Measurements from ENCODE around the gene CUX1.
"Not testable (repeated sequence)": the region's sequence is repeated elsewhere in the genome, so short reads cannot be mapped to it uniquely, and the experiment has no call there.

The CUX1 gene

DNA sequence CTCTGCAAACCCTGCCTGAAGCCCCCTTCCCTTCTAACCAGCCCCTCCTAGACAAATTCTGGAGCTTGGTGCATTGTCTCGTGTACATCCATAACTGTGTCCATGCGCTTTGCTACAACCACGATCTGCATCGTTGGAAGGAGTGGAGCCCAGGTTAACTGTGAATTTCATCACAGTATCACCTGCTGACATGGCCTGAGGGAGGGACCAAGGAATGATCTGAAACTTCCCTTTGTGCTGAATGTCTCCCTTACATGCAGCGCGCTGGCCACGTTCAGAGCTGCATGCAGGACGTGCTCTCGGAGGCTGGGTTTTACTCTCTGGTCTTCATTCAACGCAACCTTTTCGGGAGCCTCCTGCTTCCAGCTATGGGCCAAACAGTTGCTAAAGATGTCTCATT, 222.3 kb downstream of the CUX1 start:
- TF ChIP-seq, protein P1, sequence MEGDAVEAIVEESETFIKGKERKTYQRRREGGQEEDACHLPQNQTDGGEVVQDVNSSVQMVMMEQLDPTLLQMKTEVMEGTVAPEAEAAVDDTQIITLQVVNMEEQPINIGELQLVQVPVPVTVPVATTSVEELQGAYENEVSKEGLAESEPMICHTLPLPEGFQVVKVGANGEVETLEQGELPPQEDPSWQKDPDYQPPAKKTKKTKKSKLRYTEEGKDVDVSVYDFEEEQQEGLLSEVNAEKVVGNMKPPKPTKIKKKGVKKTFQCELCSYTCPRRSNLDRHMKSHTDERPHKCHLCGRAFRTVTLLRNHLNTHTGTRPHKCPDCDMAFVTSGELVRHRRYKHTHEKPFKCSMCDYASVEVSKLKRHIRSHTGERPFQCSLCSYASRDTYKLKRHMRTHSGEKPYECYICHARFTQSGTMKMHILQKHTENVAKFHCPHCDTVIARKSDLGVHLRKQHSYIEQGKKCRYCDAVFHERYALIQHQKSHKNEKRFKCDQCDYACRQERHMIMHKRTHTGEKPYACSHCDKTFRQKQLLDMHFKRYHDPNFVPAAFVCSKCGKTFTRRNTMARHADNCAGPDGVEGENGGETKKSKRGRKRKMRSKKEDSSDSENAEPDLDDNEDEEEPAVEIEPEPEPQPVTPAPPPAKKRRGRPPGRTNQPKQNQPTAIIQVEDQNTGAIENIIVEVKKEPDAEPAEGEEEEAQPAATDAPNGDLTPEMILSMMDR (IDR thresholded peaks at IDR 0.05; ENCODE audit: low read depth, low read length) = no peak
- Histone ChIP-seq H3K9me3 (no peaks in the 10 kb centered on the region), H3K27me3 (no peaks in the 10 kb centered on the region), H3K36me3 (no peaks in the 10 kb centered on the region), H3K4me3 (ENCODE audit: low read depth, low read length) (no peak overlapping the region), H3K4me1 (peaks cover 4% of the 10 kb centered on the region; the same call in 1 of the 2 replicates)
- DNase-seq = no peak

DNA sequence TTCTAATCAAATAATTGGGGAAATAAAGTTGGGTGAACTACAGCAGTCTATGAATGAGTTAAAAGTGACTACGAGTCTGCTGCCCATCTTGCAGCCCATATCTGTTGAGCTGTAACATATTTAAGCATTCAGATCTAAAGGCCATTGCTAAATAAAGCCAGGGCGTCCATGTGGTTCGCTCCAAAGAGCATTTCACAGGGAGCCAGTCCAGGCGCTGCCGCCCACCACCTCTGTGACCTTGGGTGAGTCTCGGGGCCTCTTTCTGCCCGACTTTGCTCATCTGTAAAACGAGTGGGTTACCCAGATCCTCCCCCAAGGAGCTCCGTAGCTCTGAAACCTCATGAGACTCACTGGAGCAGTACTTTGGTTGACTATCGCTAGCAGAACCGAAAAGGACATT, 223.1 kb downstream of the CUX1 start:
- no peak for DNase-seq
- H3K36me3 ChIP-seq = no peaks in the 10 kb centered on the region
- TF ChIP-seq, protein P1 (IDR thresholded peaks at IDR 0.05; ENCODE audit: low read depth, low read length) = no peak
- H3K27me3 ChIP-seq = no peaks in the 10 kb centered on the region
- no peak overlapping the region for H3K4me3 ChIP-seq (ENCODE audit: low read depth, low read length)
- peaks cover 4% of the 10 kb centered on the region; the same call in 1 of the 2 replicates for H3K4me1 ChIP-seq
- no peaks in the 10 kb centered on the region for H3K9me3 ChIP-seq

DNA sequence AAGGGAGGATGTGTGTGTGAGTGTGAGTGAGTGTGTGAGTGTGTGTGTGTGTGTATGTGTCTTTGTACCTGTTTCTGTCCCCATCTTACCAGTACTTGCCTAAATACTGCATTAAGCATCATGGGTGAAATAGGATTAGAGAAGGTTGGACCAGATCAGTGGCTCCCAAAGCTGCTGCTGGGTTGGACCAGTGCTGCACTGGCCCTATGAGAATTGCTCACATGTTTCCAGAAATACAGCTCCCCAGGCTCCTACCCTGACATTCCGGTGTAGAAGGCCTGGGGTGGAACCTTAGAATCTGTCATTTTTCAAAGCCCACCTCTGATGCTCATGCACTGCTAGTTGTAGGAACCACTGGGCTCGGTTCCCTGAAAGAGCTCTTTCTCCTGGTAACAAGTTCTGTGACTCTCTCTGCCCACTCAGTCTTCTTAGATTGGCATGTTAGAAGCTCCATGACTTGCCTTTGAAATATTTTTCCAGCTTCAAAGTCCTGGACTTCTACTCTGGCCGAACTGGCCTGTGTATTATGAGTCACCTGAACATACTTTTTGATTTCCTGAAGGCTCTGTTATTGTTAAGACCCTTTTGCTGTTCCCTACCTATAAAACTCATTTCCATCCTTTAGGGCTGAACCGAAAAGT, 224.7 kb downstream of the CUX1 start:
- TF ChIP-seq, protein P1 (IDR thresholded peaks at IDR 0.05; ENCODE audit: low read depth, low read length) = no peak
- DNase-seq = no peak
- no peak overlapping the region for H3K4me3 ChIP-seq (ENCODE audit: low read depth, low read length)
- H3K4me1 ChIP-seq = peaks cover 9% of the 10 kb centered on the region
- no peaks in the 10 kb centered on the region for H3K9me3 ChIP-seq
- no peaks in the 10 kb centered on the region for H3K36me3 ChIP-seq
- H3K27me3 ChIP-seq = no peaks in the 10 kb centered on the region

DNA sequence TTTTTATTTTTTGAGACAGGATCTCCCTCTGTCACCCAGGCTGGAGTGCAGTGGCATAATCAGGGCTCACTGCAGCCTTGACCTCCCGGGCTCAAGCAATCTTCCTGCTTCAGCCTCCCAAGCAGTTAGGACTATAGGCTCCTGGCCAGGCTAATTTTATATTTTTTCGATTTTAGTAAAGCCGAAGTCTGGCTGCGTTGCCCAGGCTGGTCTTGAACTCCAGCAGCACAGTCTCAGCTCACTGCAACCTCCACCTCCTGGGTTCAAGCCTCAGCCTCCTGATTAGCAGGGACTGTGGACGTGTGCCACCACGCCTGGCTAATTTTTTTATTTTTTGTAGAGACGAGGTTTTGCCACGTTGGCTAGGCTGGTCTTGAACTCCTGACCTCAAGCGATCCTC, 225.4 kb downstream of the CUX1 start:
- H3K27me3 ChIP-seq; H3K4me3 ChIP-seq (ENCODE audit: low read depth, low read length); DNase-seq; H3K4me1 ChIP-seq; H3K9me3 ChIP-seq; H3K36me3 ChIP-seq: not testable (repeated sequence)

DNA sequence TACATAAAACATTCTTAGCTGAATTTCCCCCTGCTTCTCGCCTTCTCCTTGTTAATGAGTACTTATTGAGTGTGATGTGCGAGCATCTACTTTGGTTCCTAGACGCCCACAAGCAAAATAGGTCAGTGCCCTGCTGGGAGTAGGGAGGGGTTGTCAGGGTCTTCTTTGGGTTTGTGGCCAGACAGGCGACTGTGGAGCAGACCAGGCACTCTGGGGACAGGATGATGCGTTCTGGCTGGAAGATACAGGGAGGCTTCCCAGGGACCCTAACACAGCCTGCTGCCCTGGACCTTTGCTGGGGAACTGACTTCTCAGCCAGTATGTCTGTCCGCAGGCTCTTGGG, 227.2 kb downstream of the CUX1 start:
- TF ChIP-seq, protein P1 (IDR thresholded peaks at IDR 0.05; ENCODE audit: low read depth, low read length) = no peak
- DNase-seq = no peak
- Histone ChIP-seq H3K4me3 (ENCODE audit: low read depth, low read length) (peak overlapping the region; percentile 43), H3K36me3 (no peaks in the 10 kb centered on the region), H3K27me3 (no peaks in the 10 kb centered on the region), H3K9me3 (no peaks in the 10 kb centered on the region), H3K4me1 (peaks cover 9% of the 10 kb centered on the region)

DNA sequence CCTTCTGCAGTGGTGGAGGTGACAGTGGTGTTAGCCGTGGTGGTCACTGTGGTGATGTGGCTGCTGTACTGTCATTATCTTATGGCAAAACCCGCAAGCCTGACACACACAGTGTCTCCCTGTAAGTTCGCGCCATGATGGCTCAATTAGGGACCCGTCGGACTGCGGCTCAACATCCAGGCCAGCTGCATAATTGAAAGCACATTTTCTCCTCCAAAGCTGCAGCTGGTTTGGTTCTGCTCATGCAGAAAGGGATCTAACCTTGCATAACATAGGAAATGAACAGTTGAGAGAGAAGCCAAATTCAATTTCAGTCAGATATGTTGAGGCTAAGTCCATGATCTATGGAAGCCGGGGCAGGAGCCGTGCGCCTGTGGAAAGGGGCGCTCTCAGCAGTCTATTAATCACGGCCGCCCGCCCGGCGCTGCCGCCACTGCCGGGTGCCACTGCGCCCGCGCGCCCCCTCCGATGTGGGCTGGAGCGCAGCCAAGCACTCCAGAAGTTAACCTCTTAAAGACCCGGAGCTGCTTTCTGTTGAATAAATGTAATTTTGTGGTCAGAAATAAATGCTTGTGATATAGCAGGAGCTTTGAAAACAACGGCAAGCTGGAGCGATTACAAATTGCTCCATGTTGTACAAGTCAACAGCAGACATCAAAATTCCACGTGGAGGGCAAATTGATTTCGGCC, 227.7 kb downstream of the CUX1 start:
- Histone ChIP-seq H3K36me3 (no peaks in the 10 kb centered on the region), H3K27me3 (no peaks in the 10 kb centered on the region), H3K9me3 (no peaks in the 10 kb centered on the region), H3K4me1 (peaks cover 9% of the 10 kb centered on the region), H3K4me3 (ENCODE audit: low read depth, low read length) (peak overlapping the region; percentile 43)
- TF ChIP-seq, protein P1 (IDR thresholded peaks at IDR 0.05; ENCODE audit: low read depth, low read length) = no peak
- peak; percentile 90 for DNase-seq

Measured in BE2C (cell line).